Hepatocyte (in vitro differentiated cells): Measurements from ENCODE around the gene RAD51AP2. TPM values are rescaled to one million over a fixed set of nuclear protein-coding genes. Genes with fewer than 3 reads are reported as not detected.

ENCODE experiments used
- DNase-seq: peaks from one replicate; pipeline ENCODE4 v3.0.0-alpha.2; 2016; ENCODE audit warnings: low spot score
- H2AFZ ChIP-seq: fragments of 200-600 bp; sonication (generic); 2 replicates; pipeline ENCODE4 v1.6.0; 2016; ENCODE audit warnings: antibody characterized with exemption, mild to moderate bottlenecking
- H3K27ac ChIP-seq: fragments of 200-600 bp; sonication (generic); 2 replicates; pipeline ENCODE4 v1.5.1; 2016; ENCODE audit warnings: mild to moderate bottlenecking
- H3K27me3 ChIP-seq: fragments of 200-600 bp; sonication (generic); 2 replicates; pipeline ENCODE4 v1.6.1; 2016
- H3K36me3 ChIP-seq: fragments of 200-600 bp; sonication (generic); replicated peaks from 2 replicates; pipeline ENCODE4 v1.5.1; 2016; ENCODE audit warnings: low read depth; ENCODE audit not compliant: insufficient read depth
- H3K4me1 ChIP-seq: fragments of 200-600 bp; sonication (generic); 2 replicates; pipeline ENCODE4 v1.5.1; 2016; ENCODE audit warnings: mild to moderate bottlenecking, moderate library complexity; ENCODE audit not compliant: insufficient read depth
- H3K4me2 ChIP-seq: fragments of 200-600 bp; sonication (generic); 2 replicates; pipeline ENCODE4 v1.6.0; 2016
- H3K4me3 ChIP-seq: fragments of 200-600 bp; sonication (generic); 2 replicates; pipeline ENCODE4 v1.5.1; 2016; ENCODE audit warnings: mild to moderate bottlenecking
- H3K79me2 ChIP-seq: fragments of 200-600 bp; sonication (generic); 2 replicates; pipeline ENCODE4 v1.6.0; 2017; ENCODE audit warnings: mild to moderate bottlenecking
- H3K9me2 ChIP-seq: fragments of 200-600 bp; sonication (generic); replicated peaks from 2 replicates; pipeline ENCODE4 v1.6.0; 2017; ENCODE audit warnings: mild to moderate bottlenecking; ENCODE audit not compliant: insufficient read depth
- H3K9me3 ChIP-seq: fragments of 200-600 bp; sonication (generic); 2 replicates; pipeline ENCODE4 v1.5.1; 2016; ENCODE audit warnings: low read depth, mild to moderate bottlenecking
- H4K20me1 ChIP-seq: fragments of 200-600 bp; sonication (generic); 2 replicates; pipeline ENCODE4 v1.6.0; 2016; ENCODE audit warnings: mild to moderate bottlenecking; ENCODE audit not compliant: insufficient read depth, poor library complexity, severe bottlenecking
- CTCF ChIP-seq: fragments of 200-600 bp; sonication (generic); IDR thresholded peaks from 2 replicates; pipeline ENCODE4 v1.5.1; 2016; ENCODE audit warnings: antibody characterized with exemption, mild to moderate bottlenecking; ENCODE audit not compliant: poor library complexity
- EZH2 ChIP-seq: fragments of 200-600 bp; sonication (generic); IDR thresholded peaks from 2 replicates; pipeline ENCODE4 v1.6.1; 2016; ENCODE audit warnings: antibody characterized with exemption, mild to moderate bottlenecking, borderline replicate concordance
- EZH2phosphoT487 ChIP-seq: fragments of 200-600 bp; sonication (generic); IDR thresholded peaks from one replicate; pipeline ENCODE4 v1.6.1; 2018; ENCODE audit warnings: antibody characterized with exemption, mild to moderate bottlenecking, low read depth, moderate library complexity; ENCODE audit not compliant: unreplicated experiment, severe bottlenecking
- WGBS: methylation state at CpG from one replicate; pipeline ENCODE4 v1.1.6; 2016; ENCODE audit warnings: low lambda C conversion rate; ENCODE audit errors: missing lambda C conversion rate; 5-methylcytosine and 5-hydroxymethylcytosine counted together
- polyA plus RNA-seq: library from polyadenylated mRNA; unstranded; fragments of >200 nt; fragmentation: Nextera tagmentation; extraction: Ambion mirVana; gene quantifications from 2 replicates; pipeline ENCODE4 v1.2.1, GENCODE V29; 2016
- total RNA-seq: library from RNA; depleted of rRNA; stranded (reverse); fragments of >200 nt; gene quantifications from 2 replicates; pipeline ENCODE4 v1.2.3, GENCODE V29; 2014

Gene RAD51AP2
- total and polyA plus RNA-seq, 2 experiments from 2014 or later = 0.21 to 0.40 TPM

GRCh38 chr2:17539611-17540092 is 21.4 kb upstream of the RAD51AP2 start:
- TF ChIP-seq CTCF (no peak), EZH2phosphoT487 (no peak), EZH2 (no peak)
- H3K4me1 ChIP-seq = no peaks in the 10 kb centered on the region
- H3K4me3 ChIP-seq = peak overlapping the region; percentile 77
- H3K9me3 ChIP-seq = no peaks in the 10 kb centered on the region
- peak; percentile 28 for DNase-seq
- WGBS = 7% methylated on average over 9 of the region's 13 CpGs
- H3K27me3 ChIP-seq = peaks cover 27% of the 10 kb centered on the region
- peak overlapping the region; percentile 82 for H3K4me2 ChIP-seq
- no peaks in the 10 kb centered on the region for H3K36me3 ChIP-seq
- no peaks in the 10 kb centered on the region for H3K79me2 ChIP-seq
- H3K27ac ChIP-seq = peak overlapping the region; percentile 70
- peak overlapping the region; percentile 97 for H2AFZ ChIP-seq
- no peaks in the 10 kb centered on the region for H3K9me2 ChIP-seq
- H4K20me1 ChIP-seq = no peaks in the 10 kb centered on the region

- 2% methylated on average over 52 of the region's 52 CpGs for WGBS
- peaks cover 31% of the 10 kb centered on the region for H3K27me3 ChIP-seq
- H3K4me3 ChIP-seq = peak overlapping the region; percentile 77
- H2AFZ ChIP-seq = peak overlapping the region; percentile 97
- peak overlapping the region; percentile 70 for H3K27ac ChIP-seq
- no peaks in the 10 kb centered on the region for H3K4me1 ChIP-seq
- H3K4me2 ChIP-seq = peak overlapping the region; percentile 82
- TF ChIP-seq EZH2phosphoT487 (no peak), EZH2 (no peak), CTCF (no peak)
- H3K36me3 ChIP-seq = no peaks in the 10 kb centered on the region
- H3K79me2 ChIP-seq = no peaks in the 10 kb centered on the region
- H3K9me3 ChIP-seq = no peaks in the 10 kb centered on the region
- DNase-seq = peak; percentile 90
- H4K20me1 ChIP-seq = no peaks in the 10 kb centered on the region
- H3K9me2 ChIP-seq = no peaks in the 10 kb centered on the region
Observed at GRCh38 chr2:17538844-17539554, 20.8 kb upstream of the RAD51AP2 start.

GRCh38 chr2:17538022-17538843 is 20.0 kb upstream of the RAD51AP2 start:
- TF ChIP-seq EZH2phosphoT487 (no peak), CTCF (no peak), EZH2 (peak; percentile 22)
- Histone ChIP-seq H3K9me2 (no peaks in the 10 kb centered on the region), H3K4me2 (peak overlapping the region; percentile 82), H3K79me2 (no peaks in the 10 kb centered on the region), H2AFZ (peak overlapping the region; percentile 97), H3K36me3 (no peaks in the 10 kb centered on the region), H3K27me3 (peaks cover 29% of the 10 kb centered on the region), H3K9me3 (no peaks in the 10 kb centered on the region), H4K20me1 (no peaks in the 10 kb centered on the region), H3K4me1 (no peaks in the 10 kb centered on the region), H3K4me3 (peak overlapping the region; percentile 77), H3K27ac (peak overlapping the region; percentile 70)
- peak; percentile 18 for DNase-seq
- WGBS = 2% methylated on average over 30 of the region's 30 CpGs
